ENCODE measurements around the gene STBD1. TPM values are rescaled to one million over a fixed set of nuclear protein-coding genes. Genes with fewer than 3 reads are reported as not detected.
A peak's percentile ranks its signal among the peaks of the same experiment; 100 is the strongest.
"Not testable (repeated sequence)": the region's sequence is repeated elsewhere in the genome, so short reads cannot be mapped to it uniquely, and the experiment has no call there.

Gene STBD1
- total RNA-seq, 1 donor from 2014 or later, result 0.35 TPM

DNA sequence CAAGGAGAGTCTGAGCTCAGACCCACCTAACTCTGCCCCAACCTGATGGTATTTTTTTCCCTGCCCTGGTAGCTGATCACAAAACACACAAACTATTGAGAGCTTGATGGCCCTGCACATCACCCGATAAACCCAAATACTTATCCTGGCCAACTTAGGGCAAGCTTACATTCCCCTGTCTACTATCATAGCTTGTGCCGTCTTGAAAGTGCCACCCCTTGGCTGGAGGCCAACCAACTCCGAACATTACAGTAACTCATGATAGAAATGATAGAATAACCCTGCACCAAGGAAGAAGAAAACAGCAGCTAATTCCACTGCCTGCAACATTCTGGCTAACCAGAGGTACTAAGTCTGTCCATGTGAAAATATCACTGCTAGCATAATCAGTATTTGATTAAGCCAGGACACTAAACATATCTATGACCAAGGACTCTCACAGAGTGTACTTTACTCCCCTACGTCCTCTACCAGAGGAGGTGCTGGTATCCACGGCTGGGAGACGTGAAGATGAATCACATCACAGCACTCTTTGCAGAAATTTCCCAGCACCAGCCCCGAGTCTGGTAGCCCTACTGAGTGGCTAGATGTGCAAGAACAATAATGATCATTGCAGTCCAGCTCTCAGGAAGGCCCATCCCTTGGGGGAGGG, 8.9 kb downstream of the STBD1 start:
- H3K27ac Mint-ChIP-seq, result no peak overlapping the region
- peaks cover 37% of the 10 kb centered on the region for H3K9me3 Mint-ChIP-seq
- no peaks in the 10 kb centered on the region for H3K36me3 Mint-ChIP-seq (ENCODE audit: low read depth)
- H3K27me3 Mint-ChIP-seq, result peaks cover 33% of the 10 kb centered on the region
- no peak overlapping the region for H3K4me3 Mint-ChIP-seq
- DNase-seq, result no peak
- no peaks in the 10 kb centered on the region for H3K4me1 Mint-ChIP-seq
- intact Hi-C loops (cut with micrococcal nuclease), result no loop called here

DNA sequence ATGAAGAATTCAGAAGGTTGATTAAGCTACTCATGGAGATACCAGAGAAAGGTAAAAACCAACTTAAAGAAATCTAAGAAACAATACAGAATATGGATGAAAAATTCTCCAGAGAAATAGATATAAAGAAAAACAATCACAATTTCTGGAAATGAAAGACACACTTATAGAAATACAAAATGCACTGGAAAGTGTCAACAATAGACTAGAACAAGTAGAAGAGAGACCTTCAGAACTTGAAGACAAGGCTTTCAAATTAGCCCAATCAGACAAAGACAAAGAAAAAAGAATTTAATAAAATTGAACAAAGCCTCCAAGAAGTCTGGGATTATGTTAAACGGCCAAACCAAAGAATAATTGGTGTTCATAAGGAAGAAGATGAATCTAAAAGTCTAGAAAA, 9.6 kb downstream of the STBD1 start:
- H3K36me3 Mint-ChIP-seq (ENCODE audit: low read depth), result no peaks in the 10 kb centered on the region
- no peak for DNase-seq
- H3K27me3 Mint-ChIP-seq, result peaks cover 31% of the 10 kb centered on the region
- no peaks in the 10 kb centered on the region for H3K4me1 Mint-ChIP-seq
- peaks cover 42% of the 10 kb centered on the region for H3K9me3 Mint-ChIP-seq
- H3K4me3 Mint-ChIP-seq, result no peak overlapping the region
- no peak overlapping the region for H3K27ac Mint-ChIP-seq
- intact Hi-C loops (cut with micrococcal nuclease), result no loop called here

DNA sequence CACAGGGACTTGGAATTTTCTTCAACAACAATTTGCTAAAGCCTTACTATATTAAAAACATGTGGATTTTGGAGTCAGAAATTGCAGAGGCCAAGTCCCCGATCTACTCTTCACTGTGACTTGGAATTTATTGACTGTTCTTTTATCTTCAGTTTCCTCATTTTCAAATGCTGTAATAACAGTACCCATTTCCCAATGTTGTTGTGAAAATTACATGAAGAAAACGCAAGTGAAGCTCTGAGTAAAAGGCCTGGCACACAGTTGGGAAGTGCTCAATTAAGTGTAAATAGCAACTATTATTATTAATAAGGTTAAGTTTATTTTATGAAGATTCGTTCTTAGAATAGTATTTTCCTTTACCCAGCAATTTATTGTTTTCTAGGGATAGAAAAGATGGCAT, 15.7 kb downstream of the STBD1 start:
- peaks cover 34% of the 10 kb centered on the region for H3K9me3 Mint-ChIP-seq
- H3K27ac Mint-ChIP-seq, result no peak overlapping the region
- no peaks in the 10 kb centered on the region for H3K4me1 Mint-ChIP-seq
- DNase-seq, result no peak
- H3K4me3 Mint-ChIP-seq, result no peak overlapping the region
- peaks cover 12% of the 10 kb centered on the region for H3K27me3 Mint-ChIP-seq
- no peaks in the 10 kb centered on the region for H3K36me3 Mint-ChIP-seq (ENCODE audit: low read depth)
- intact Hi-C loops (cut with micrococcal nuclease), result no loop called here

DNA sequence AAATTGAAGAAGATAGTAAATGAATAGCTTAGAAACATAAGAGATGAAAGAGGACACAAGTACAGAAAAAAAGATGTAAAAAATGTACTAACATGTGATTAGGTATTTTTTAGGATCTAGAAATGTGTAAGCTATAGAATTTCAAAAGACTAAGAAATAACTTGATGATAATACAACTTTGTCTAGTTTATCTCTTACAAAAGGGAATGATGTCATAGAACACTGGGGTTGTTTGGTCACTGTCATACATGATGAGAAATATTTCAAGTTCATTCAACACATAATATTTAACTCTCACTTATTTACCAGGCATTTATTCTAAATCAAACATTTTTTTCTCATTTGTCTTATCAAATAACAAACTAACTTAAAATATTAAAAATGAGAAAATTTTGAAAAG, 18.5 kb downstream of the STBD1 start:
- Mint-ChIP-seq H3K27ac (no peak overlapping the region), H3K4me1 (no peaks in the 10 kb centered on the region), H3K36me3 (ENCODE audit: low read depth) (no peaks in the 10 kb centered on the region), H3K9me3 (peaks cover 20% of the 10 kb centered on the region), H3K27me3 (peaks cover 6% of the 10 kb centered on the region), H3K4me3 (no peak overlapping the region)
- intact Hi-C loops (cut with micrococcal nuclease), result no loop called here
- DNase-seq, result no peak

DNA sequence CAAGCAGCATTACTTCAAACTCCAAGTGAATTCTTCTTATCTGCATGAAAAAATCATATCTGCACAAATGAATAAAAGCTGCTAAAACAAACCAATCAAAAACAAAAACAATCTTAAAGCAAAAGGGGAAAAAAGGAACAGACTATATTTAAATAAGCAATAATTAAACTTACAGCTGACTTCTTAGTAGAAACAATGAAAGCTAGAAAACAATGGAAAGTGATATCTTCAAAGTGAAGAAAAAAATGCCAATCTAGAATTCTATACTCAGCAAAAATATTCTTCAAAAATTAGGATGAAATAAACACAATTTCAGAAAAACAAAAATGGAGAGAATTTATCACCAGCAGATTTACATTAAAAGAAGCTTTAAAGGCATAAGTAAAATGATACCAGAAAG, 20.0 kb downstream of the STBD1 start:
- peaks cover 4% of the 10 kb centered on the region for H3K27me3 Mint-ChIP-seq
- H3K36me3 Mint-ChIP-seq (ENCODE audit: low read depth), result no peaks in the 10 kb centered on the region
- H3K4me3 Mint-ChIP-seq, result no peak overlapping the region
- H3K9me3 Mint-ChIP-seq, result peaks cover 12% of the 10 kb centered on the region
- DNase-seq, result no peak
- no peaks in the 10 kb centered on the region for H3K4me1 Mint-ChIP-seq
- H3K27ac Mint-ChIP-seq, result no peak overlapping the region
- intact Hi-C loops (cut with micrococcal nuclease), result no loop called here

DNA sequence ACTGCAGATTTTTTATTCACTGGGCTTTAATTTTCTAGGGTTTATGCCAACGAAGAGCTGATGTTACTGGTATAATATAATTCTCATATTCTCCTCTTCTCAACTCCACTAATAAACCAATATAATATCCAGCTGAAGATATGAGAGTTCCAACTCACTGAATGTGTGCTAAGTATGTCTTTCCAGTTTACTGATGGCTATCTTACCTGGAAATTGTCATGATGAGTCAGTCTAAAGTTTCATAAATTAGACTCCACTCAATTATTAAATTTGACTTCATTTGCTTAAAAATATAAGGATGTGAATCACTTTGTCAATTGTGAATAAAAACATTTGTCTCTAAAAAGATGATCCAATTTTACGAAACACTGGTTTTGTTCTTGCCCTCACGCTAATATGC, 28.4 kb downstream of the STBD1 start:
- Mint-ChIP-seq H3K27ac (no peak overlapping the region), H3K27me3 (peaks cover 11% of the 10 kb centered on the region), H3K4me3 (no peak overlapping the region), H3K4me1 (no peaks in the 10 kb centered on the region), H3K36me3 (ENCODE audit: low read depth) (no peaks in the 10 kb centered on the region), H3K9me3 (no peaks in the 10 kb centered on the region)
- no peak for DNase-seq
- intact Hi-C loops (cut with micrococcal nuclease), result no loop called here

DNA sequence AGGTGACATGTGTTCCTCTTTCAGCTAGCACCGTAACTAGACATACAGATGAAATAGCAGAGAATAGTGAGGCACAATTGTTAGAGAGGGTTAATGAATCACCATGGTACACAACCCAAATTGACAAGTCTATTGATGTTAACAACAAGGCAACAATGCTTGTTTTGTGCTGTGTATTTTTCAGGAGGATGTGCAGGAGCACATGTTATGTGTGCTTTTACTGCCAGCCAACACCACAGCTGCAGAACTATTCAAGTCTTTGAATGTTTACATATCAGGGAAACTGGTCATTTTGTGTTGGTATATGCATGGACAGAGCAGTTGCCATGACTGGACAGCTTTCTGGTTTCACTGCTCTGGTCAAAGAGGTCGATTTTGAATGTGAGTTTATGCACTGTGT, 32.8 kb downstream of the STBD1 start:
- no peak for DNase-seq
- Mint-ChIP-seq H3K9me3 (peaks cover 6% of the 10 kb centered on the region), H3K27me3 (peaks cover 8% of the 10 kb centered on the region), H3K4me3 (no peak overlapping the region), H3K36me3 (ENCODE audit: low read depth) (no peaks in the 10 kb centered on the region), H3K4me1 (no peaks in the 10 kb centered on the region), H3K27ac (no peak overlapping the region)
- intact Hi-C loops (cut with micrococcal nuclease), result no loop called here

DNA sequence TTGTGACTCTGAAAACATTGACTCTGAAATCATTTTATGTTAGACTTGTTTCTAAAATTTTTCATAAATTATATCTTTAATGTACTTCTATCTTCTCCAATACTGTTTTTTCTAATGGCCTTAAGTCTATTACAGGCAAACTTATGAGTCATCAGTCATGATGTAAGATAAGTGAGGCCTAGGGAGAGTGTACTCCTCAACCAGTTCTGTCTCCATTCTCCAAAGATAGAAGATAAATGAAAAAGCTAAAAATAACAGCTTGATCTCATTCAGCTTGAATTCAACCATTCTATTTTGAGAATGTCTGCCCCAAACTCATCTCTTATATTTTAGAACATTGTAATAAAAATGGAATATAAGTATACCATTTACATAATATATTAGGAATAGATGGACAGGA, 34.5 kb downstream of the STBD1 start:
- no peak overlapping the region for H3K27ac Mint-ChIP-seq
- no peak for DNase-seq
- H3K27me3 Mint-ChIP-seq, result peaks cover 16% of the 10 kb centered on the region
- no peaks in the 10 kb centered on the region for H3K4me1 Mint-ChIP-seq
- no peaks in the 10 kb centered on the region for H3K36me3 Mint-ChIP-seq (ENCODE audit: low read depth)
- H3K9me3 Mint-ChIP-seq, result peaks cover 12% of the 10 kb centered on the region
- H3K4me3 Mint-ChIP-seq, result no peak overlapping the region
- intact Hi-C loops (cut with micrococcal nuclease), result no loop called here

DNA sequence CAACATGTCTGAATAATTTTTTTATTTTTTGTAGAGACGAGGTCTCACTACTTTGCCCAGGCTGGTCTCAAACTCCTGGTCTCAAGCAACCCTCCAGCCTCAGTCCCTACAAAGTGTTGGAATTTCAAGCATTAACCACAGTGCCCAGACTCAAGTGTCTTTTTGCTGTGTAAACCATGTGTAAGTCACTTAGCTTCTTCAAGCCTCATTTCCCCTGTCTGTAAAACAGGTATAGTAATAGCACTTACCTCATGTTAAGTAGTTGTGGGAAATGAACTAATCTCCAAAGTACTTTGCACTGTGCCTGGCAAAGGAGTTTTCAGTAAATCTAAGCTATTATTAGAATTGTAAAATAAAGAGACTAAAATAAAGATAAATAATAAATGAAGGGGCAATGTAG, 35.7 kb downstream of the STBD1 start:
- no peak for DNase-seq
- Mint-ChIP-seq H3K4me3 (no peak overlapping the region), H3K4me1 (no peaks in the 10 kb centered on the region), H3K27me3 (peaks cover 16% of the 10 kb centered on the region), H3K27ac (no peak overlapping the region), H3K9me3 (peaks cover 14% of the 10 kb centered on the region), H3K36me3 (ENCODE audit: low read depth) (no peaks in the 10 kb centered on the region)
- intact Hi-C loops (cut with micrococcal nuclease), result no loop called here

DNA sequence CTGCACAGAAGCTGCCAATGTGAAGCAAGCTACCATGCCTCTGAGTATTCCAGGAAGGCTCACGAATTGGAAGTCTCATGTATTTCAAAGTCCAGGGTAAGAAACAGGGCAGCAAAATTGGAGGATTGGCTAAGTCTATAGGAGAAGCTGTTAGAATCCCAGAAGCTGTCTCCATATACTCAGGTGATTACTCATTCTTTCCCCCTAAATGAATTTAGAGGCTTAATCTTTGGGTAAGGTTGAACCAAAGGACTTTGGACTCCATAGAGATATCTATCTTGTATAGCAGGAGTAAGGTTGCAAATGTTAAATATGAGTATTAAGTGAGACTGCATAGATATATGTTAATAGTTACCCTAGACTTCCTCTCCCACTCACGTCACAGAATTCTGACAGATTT, 36.3 kb downstream of the STBD1 start:
- DNase-seq, result no peak
- H3K9me3 Mint-ChIP-seq, result peaks cover 16% of the 10 kb centered on the region
- peaks cover 18% of the 10 kb centered on the region for H3K27me3 Mint-ChIP-seq
- no peak overlapping the region for H3K27ac Mint-ChIP-seq
- no peak overlapping the region for H3K4me3 Mint-ChIP-seq
- intact Hi-C loops (cut with micrococcal nuclease), result no loop called here
- H3K4me1 Mint-ChIP-seq, result no peaks in the 10 kb centered on the region
- no peaks in the 10 kb centered on the region for H3K36me3 Mint-ChIP-seq (ENCODE audit: low read depth)

DNA sequence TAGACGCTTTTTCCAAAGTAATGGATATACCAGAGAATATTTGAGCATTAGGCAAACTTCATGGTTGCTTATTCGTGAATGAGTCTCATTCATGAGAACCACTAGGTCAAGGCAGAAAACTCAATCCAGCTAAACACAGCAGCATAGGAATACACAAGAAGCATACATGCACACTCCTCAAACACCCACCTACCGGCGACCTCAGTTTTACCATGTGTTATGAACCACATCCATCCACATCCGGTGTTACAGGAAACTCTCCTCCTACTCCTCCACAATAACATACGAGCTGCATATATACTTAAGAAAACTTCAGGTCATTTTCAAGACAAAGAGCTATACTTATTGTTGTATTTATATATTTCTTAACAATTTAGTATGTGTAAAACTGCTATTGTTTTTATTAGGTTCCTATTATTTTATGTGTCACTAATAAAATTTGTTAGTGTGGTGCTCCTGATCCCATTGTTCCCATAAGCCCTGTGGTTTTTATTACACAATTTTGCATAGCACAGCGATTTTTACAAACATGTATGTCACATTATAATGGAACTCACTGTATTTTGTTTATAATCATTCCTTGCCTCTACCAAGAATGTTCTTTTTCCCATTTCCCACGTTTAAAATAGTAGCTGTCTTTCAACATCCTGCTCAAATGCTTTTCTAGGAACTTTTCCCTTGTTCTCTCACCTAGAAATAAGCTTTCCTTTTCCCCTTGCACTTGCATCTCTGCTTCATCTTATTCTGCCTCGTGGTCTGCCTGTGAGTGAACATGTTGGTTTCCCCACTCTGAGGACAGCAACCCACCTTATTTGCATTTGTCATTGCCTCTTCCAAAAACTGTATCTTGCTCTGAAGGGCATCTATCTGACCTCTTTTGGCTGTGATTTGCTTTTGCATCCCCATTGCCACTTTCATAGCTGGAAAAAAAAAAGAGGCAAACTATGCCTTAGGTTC, 48.3 kb downstream of the STBD1 start:
- intact Hi-C loops (cut with micrococcal nuclease), result loop anchor here (1.0 kb wide), 1 partner anchor 53 kb away; no protein-coding TSS in a partner anchor
- Mint-ChIP-seq H3K4me1 (peaks cover 9% of the 10 kb centered on the region), H3K36me3 (ENCODE audit: low read depth) (peaks cover 5% of the 10 kb centered on the region), H3K27me3 (peaks cover 6% of the 10 kb centered on the region), H3K9me3 (peaks cover 16% of the 10 kb centered on the region), H3K27ac (no peak overlapping the region), H3K4me3 (no peak overlapping the region)
- peak; percentile 75 for DNase-seq

DNA sequence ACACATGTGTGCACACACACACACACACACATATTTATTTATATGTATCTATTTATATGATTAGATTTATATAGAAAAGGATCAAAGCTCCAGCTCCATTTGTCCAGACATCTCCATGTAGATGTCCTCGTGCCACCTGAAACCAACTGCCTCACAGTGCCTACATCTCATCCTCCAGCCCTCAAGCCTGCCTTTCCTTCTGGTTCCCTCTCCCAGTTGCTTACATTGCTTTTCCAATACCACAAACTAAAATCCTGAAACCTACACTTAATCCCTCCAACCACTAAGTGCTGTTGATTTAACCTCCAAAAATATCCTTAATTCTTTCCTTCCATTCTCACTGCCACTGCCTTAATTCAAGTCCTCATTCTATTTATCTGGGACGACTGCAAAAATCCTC, 51.4 kb downstream of the STBD1 start:
- Mint-ChIP-seq H3K27me3 (peaks cover 5% of the 10 kb centered on the region), H3K27ac (no peak overlapping the region), H3K4me1 (peaks cover 9% of the 10 kb centered on the region), H3K4me3 (no peak overlapping the region), H3K36me3 (ENCODE audit: low read depth) (peaks cover 5% of the 10 kb centered on the region), H3K9me3 (peaks cover 23% of the 10 kb centered on the region)
- intact Hi-C loops (cut with micrococcal nuclease), result no loop called here
- no peak for DNase-seq

DNA sequence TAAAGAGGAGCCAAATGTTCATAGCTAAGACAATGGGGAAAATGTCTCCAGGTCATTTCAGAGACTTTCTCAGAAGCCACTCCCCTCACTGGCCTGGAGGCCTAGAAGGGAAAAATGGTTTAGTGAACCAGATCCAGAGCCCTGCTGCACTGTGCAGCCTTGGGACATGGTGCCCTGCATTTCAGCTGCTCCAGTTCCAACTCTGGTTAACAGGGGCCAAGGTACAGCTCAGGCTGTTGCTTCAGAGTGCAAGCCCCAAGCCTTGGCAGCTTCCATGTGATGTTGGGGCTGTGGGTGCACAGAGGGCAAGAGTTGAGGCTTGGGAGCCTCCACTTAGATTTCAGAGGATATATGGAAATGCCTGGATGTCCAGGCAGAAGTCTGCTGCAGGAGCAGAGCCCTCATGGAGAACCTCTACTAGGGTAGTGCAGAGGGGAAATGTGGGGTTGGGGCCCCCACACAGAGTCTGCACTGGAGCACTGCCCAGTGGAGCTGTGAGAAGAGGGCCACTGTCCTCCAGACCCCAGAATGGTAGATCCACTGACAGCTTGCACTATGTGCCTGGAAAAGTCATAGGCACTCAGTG, 53.4 kb downstream of the STBD1 start:
- H3K4me3 Mint-ChIP-seq; DNase-seq; H3K4me1 Mint-ChIP-seq; H3K27ac Mint-ChIP-seq; intact Hi-C loops (cut with micrococcal nuclease); H3K36me3 Mint-ChIP-seq (ENCODE audit: low read depth); H3K27me3 Mint-ChIP-seq: not testable (repeated sequence)
- H3K9me3 Mint-ChIP-seq, result peaks cover 23% of the 10 kb centered on the region

Measured in activated CD4-positive, alpha-beta T cell treated with anti-CD3 and anti-CD28 coated beads, Interleukin-2, amount 10 ng/mL, durations not matched to agents 24 days and 14 days (primary cell).